B cell (primary cell): ENCODE measurements around the gene ANKRD33B. TPM values are rescaled to one million over a fixed set of nuclear protein-coding genes. Genes with fewer than 3 reads are reported as not detected.

ENCODE experiments used
- ATAC-seq: fragments of 200-7000 bp; cut with Tn5 transposase; one replicate; pipeline ENCODE4 v1.10.0; 2021; ENCODE audit warnings: low read depth, mild to moderate bottlenecking, moderate number of reproducible peaks, moderate library complexity
- CTCF ChIA-PET: fragments of 350-600 bp; sonication (Branson Sonifier 250); formaldehyde crosslinking; loops from one replicate; lab custom pipeline; 2021; ENCODE audit warnings: antibody characterized with exemption, inconsistent platforms; lab: Charles Lee
- POLR2A ChIA-PET: fragments of 350-600 bp; sonication (Branson Sonifier 250); formaldehyde crosslinking; loops from one replicate; lab custom pipeline; 2021; ENCODE audit warnings: antibody characterized with exemption; lab: Charles Lee
- DNase-seq: peaks from one replicate; pipeline ENCODE4 v3.0.0; 2013
- H2AFZ ChIP-seq: 2 replicates; pipeline ENCODE4 v1.6.1; 2012; ENCODE audit warnings: mild to moderate bottlenecking, low read depth, low read length; ENCODE audit not compliant: insufficient read depth, poor library complexity, severe bottlenecking
- H3K27ac ChIP-seq, 2 donors: 1 replicate in 1 of 2; 2 replicates in 1 of 2; pipeline ENCODE4 v1.5.1; 2012 to 2013; ENCODE audit warnings: low read length in 2 of 2, mild to moderate bottlenecking in 2 of 2, moderate library complexity in 1 of 2
- H3K27me3 ChIP-seq, 4 experiments: fragments of 200-600 bp in 1 of 4; sonication (generic) in 1 of 4; replicated peaks in 1 of 4; 1 replicate in 2 of 4; 2 replicates in 2 of 4; pipeline versions ENCODE4 v1.6.1 to v1.7.0; 2013 to 2016; ENCODE audit warnings: low read length in 3 of 4, mild to moderate bottlenecking in 2 of 4, mixed read lengths in 1 of 4, moderate library complexity in 1 of 4; ENCODE audit not compliant: insufficient read depth in 4 of 4, control insufficient read depth in 3 of 4; ENCODE audit errors: control extremely low read depth in 1 of 4
- H3K36me3 ChIP-seq, 2 experiments: replicated peaks in 1 of 2; 1 replicate in 1 of 2; 2 replicates in 1 of 2; pipeline versions ENCODE4 v1.6.1 to v1.7.1; 2013; ENCODE audit warnings: low read length in 1 of 2; ENCODE audit not compliant: insufficient read depth in 2 of 2, control insufficient read depth in 1 of 2; ENCODE audit errors: control extremely low read depth in 1 of 2, extremely low read depth in 1 of 2
- H3K4me1 ChIP-seq, 2 donors: fragments of 200-600 bp in 1 of 2; sonication (generic) in 1 of 2; 1 replicate in 1 of 2; 2 replicates in 1 of 2; pipeline versions ENCODE4 v1.5.1 to v1.6.1; 2013 to 2017; ENCODE audit warnings: low read length in 2 of 2; ENCODE audit not compliant: control insufficient read depth in 2 of 2, insufficient read depth in 2 of 2
- H3K4me2 ChIP-seq: replicated peaks from 2 replicates; pipeline ENCODE3; 2012; ENCODE audit warnings: mild to moderate bottlenecking, low read depth, low read length; ENCODE audit not compliant: poor library complexity, severe bottlenecking
- H3K4me3 ChIP-seq, 5 experiments: fragments of 200-600 bp in 1 of 5; sonication (generic) in 1 of 5; 1 replicate in 3 of 5; 2 replicates in 2 of 5; pipeline versions ENCODE4 v1.5.1 to v1.7.0; 2011 to 2016; ENCODE audit warnings: low read length in 4 of 5, mild to moderate bottlenecking in 4 of 5, low read depth in 2 of 5, control low read depth in 1 of 5, moderate library complexity in 1 of 5; ENCODE audit not compliant: insufficient read depth in 1 of 5; ENCODE audit errors: control extremely low read depth in 1 of 5, extremely low read depth in 1 of 5
- H3K79me2 ChIP-seq: fragments of 200-600 bp; sonication (generic); one replicate; pipeline ENCODE4 v1.6.0; 2016; ENCODE audit warnings: low read length; ENCODE audit not compliant: control insufficient read depth, insufficient read depth
- H3K9ac ChIP-seq: fragments of 200-600 bp; sonication (generic); 2 replicates; pipeline ENCODE4 v1.6.1; 2017; ENCODE audit warnings: mild to moderate bottlenecking, low read length, moderate library complexity
- H3K9me3 ChIP-seq, 3 donors: one replicate each; pipeline versions ENCODE4 v1.6.1 to v1.7.1; 2013; ENCODE audit warnings: low read length in 2 of 3; ENCODE audit not compliant: control insufficient read depth in 2 of 3, insufficient read depth in 1 of 3; ENCODE audit errors: control extremely low read depth in 1 of 3
- H4K20me1 ChIP-seq: 2 replicates; pipeline ENCODE4 v1.6.0; 2012; ENCODE audit warnings: mild to moderate bottlenecking, low read length; ENCODE audit not compliant: insufficient read depth, control insufficient read depth, poor library complexity, severe bottlenecking
- H3K27ac Mint-ChIP-seq: one replicate; pipeline ENCODE4 v1.8.0; 2021; ENCODE audit warnings: mixed read lengths
- H3K27me3 Mint-ChIP-seq: one replicate; pipeline ENCODE4 v1.8.0; 2021; ENCODE audit warnings: mixed read lengths
- H3K4me1 Mint-ChIP-seq: one replicate; pipeline ENCODE4 v1.8.0; 2021; ENCODE audit warnings: mixed read lengths
- H3K4me3 Mint-ChIP-seq: one replicate; pipeline ENCODE4 v1.8.0; 2021; ENCODE audit warnings: mixed read lengths
- H3K9me3 Mint-ChIP-seq: one replicate; pipeline ENCODE4 v1.8.0; 2022; ENCODE audit warnings: mixed read lengths; ENCODE audit not compliant: insufficient read depth
- EZH2 ChIP-seq: IDR thresholded peaks from 2 replicates; pipeline ENCODE4 v1.6.1; 2012; ENCODE audit warnings: borderline replicate concordance, low read depth, mild to moderate bottlenecking, moderate library complexity, low read length; ENCODE audit not compliant: insufficient read depth, poor library complexity, severe bottlenecking
- WGBS: methylation state at CpG from one replicate; pipeline ENCODE4 v1.1.5; 2013; ENCODE audit warnings: missing lambda C conversion rate; ENCODE audit not compliant: insufficient coverage; 5-methylcytosine and 5-hydroxymethylcytosine counted together
- intact Hi-C: fragments of 100-400 bp; cut with micrococcal nuclease; formaldehyde crosslinking; loops from one replicate; pipeline ENCODE4 v1.10.0; 2022
- polyA plus RNA-seq: library from polyadenylated mRNA; depleted of rRNA; stranded (reverse); fragments of >200 nt; gene quantifications from 2 replicates; pipeline ENCODE4 v1.2.3, GENCODE V29; 2012
- total RNA-seq, 2 donors: library from RNA; stranded (reverse); fragments of 120-200 nt in 1 of 2; gene quantifications; 1 replicate in 1 of 2; 2 replicates in 1 of 2; pipeline versions ENCODE4 v1.2.3 to v1.2.4, GENCODE V29; 2013 to 2022
- TF ChIP-seq, protein P1 (sequence below): fragments of 200-600 bp; IDR thresholded peaks from one replicate; pipeline ENCODE4 v1.8.0; 2022; ENCODE audit warnings: antibody characterized with exemption, mild to moderate bottlenecking

The ANKRD33B gene
- total and polyA plus RNA-seq, 2 donors (not counting 1 experiment from before 2014, with no cell fraction given): 2.9 to 23.4 TPM

DNA sequence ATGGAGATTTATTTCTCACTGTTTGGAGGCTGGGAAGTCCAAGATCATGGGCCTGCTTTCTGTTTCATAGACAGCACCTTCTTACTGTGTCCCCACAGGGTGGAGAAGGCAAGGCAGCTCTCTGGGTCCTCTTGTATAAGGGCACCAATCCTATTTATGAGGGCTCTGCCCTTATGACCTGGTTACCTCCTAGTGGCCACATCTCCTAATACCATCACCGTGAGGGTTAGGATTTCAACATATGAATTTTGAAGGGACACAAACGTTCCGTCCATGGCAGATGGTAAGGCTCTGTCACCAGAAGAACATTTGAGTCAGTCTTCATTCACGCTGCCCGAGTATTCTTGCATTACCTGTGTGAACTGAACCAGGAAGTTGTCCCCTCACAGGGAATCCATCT is 48.4 kb downstream of the ANKRD33B start:
- Histone ChIP-seq H3K4me1 (peaks cover 21 to 25% of the 10 kb centered on the region in 2 donors), H3K9me3 (no peaks in the 10 kb centered on the region), H3K27me3 (no peaks in the 10 kb centered on the region), H3K4me2 (no peak overlapping the region), H4K20me1 (peaks cover 57% of the 10 kb centered on the region), H2AFZ (no peak overlapping the region), H3K27ac (no peak overlapping the region), H3K4me3 (no peak overlapping the region), H3K36me3 (peaks cover 0 to 2% of the 10 kb centered on the region in 2 experiments), H3K79me2 (peaks cover 88% of the 10 kb centered on the region), H3K9ac (no peak overlapping the region)
- no peak for TF ChIP-seq EZH2
- TF ChIP-seq, protein P1, sequence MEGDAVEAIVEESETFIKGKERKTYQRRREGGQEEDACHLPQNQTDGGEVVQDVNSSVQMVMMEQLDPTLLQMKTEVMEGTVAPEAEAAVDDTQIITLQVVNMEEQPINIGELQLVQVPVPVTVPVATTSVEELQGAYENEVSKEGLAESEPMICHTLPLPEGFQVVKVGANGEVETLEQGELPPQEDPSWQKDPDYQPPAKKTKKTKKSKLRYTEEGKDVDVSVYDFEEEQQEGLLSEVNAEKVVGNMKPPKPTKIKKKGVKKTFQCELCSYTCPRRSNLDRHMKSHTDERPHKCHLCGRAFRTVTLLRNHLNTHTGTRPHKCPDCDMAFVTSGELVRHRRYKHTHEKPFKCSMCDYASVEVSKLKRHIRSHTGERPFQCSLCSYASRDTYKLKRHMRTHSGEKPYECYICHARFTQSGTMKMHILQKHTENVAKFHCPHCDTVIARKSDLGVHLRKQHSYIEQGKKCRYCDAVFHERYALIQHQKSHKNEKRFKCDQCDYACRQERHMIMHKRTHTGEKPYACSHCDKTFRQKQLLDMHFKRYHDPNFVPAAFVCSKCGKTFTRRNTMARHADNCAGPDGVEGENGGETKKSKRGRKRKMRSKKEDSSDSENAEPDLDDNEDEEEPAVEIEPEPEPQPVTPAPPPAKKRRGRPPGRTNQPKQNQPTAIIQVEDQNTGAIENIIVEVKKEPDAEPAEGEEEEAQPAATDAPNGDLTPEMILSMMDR: no peak
- WGBS: 72% methylated on average over 4 of the region's 5 CpGs
- H3K27ac Mint-ChIP-seq: peak overlapping the region; percentile 57
- ATAC-seq (no peak), DNase-seq (no peak)
- H3K4me1 Mint-ChIP-seq: peaks cover 40% of the 10 kb centered on the region
- H3K4me3 Mint-ChIP-seq: no peak overlapping the region
- no peaks in the 10 kb centered on the region for H3K27me3 Mint-ChIP-seq
- no peaks in the 10 kb centered on the region for H3K9me3 Mint-ChIP-seq
- ChIA-PET CTCF (interaction anchor here (1.1 to 5.5 kb wide), 2 partner anchors 15 to 122 kb away, joined by 4 to 35 read pairs; no protein-coding TSS in a partner anchor), POLR2A (no interaction called here)
- intact Hi-C loops: no loop called here

DNA sequence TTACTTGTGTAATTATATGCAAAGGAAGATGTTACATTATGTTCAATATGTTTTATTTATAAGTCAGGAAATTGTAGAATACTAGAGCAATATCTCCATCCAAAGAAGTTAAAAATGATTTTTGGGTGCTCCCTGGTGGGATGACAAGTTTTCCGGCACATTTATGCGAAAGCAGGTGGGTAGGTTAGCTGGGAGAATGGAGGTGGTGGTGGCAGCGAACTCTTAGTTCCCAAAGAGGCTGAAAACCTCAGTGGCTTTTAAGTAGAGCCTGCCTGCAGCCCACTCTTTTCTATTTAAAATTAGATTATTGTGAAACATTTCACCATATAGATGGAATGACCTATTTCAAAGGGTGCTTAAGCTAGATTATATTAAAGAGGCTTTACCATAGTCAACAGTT is 51.8 kb downstream of the ANKRD33B start:
- Histone ChIP-seq H2AFZ (no peak overlapping the region), H3K27ac (no peak overlapping the region), H3K4me3 (no peak overlapping the region), H3K36me3 (peaks cover 2 to 16% of the 10 kb centered on the region in 2 experiments), H3K9ac (no peak overlapping the region), H3K79me2 (peaks cover 81% of the 10 kb centered on the region), H3K4me2 (no peak overlapping the region), H4K20me1 (peaks cover 42% of the 10 kb centered on the region), H3K27me3 (no peaks in the 10 kb centered on the region), H3K9me3 (peaks cover 0 to 4% (median 0%) of the 10 kb centered on the region in 3 donors), H3K4me1 (peaks cover 5 to 7% of the 10 kb centered on the region in 2 donors)
- ATAC-seq: no peak
- peaks cover 36% of the 10 kb centered on the region for H3K4me1 Mint-ChIP-seq
- no peak overlapping the region for H3K4me3 Mint-ChIP-seq
- intact Hi-C loops: no loop called here
- 100% methylated on average over 2 of the region's 3 CpGs for WGBS
- POLR2A ChIA-PET: no interaction called here
- H3K9me3 Mint-ChIP-seq: no peaks in the 10 kb centered on the region
- TF ChIP-seq EZH2: no peak
- DNase-seq: no peak
- CTCF ChIA-PET: interaction anchor here (5.5 kb wide), 1 partner anchor 11 kb away, joined by 35 read pairs; no protein-coding TSS in a partner anchor
- H3K27ac Mint-ChIP-seq: no peak overlapping the region
- H3K27me3 Mint-ChIP-seq: no peaks in the 10 kb centered on the region
